TTC549 (cell line): ENCODE measurements around the gene FAM3B.

Experiments
- FAIRE-seq: peaks from 2 replicates; lab custom pipeline; 2012; peaks lifted over from hg19 to GRCh38; lab: Jason Lieb, UNC

FAM3B gene

GRCh38 chr21:41319273-41319672 lies 2.7 kb downstream of the FAM3B start:
- no peak for FAIRE-seq

GRCh38 chr21:41321211-41321907 lies 4.8 kb downstream of the FAM3B start:
- FAIRE-seq: no peak

- FAIRE-seq: no peak
Measured at GRCh38 chr21:41321908-41322495, 5.4 kb downstream of the FAM3B start.

GRCh38 chr21:41322496-41323382 lies 6.1 kb downstream of the FAM3B start:
- no peak for FAIRE-seq

- FAIRE-seq: no peak
Measured at GRCh38 chr21:41325138-41325912, 8.7 kb downstream of the FAM3B start.

- no peak for FAIRE-seq
Measured at GRCh38 chr21:41326414-41327080, 9.9 kb downstream of the FAM3B start.

GRCh38 chr21:41327753-41328152 lies 11.2 kb downstream of the FAM3B start:
- no peak for FAIRE-seq

GRCh38 chr21:41328660-41329607 lies 12.3 kb downstream of the FAM3B start:
- no peak for FAIRE-seq

GRCh38 chr21:41333752-41334151 lies 17.2 kb downstream of the FAM3B start:
- FAIRE-seq: no peak

- no peak for FAIRE-seq
Measured at GRCh38 chr21:41337515-41337914, 20.9 kb downstream of the FAM3B start.

GRCh38 chr21:41338455-41338854 lies 21.9 kb downstream of the FAM3B start:
- no peak for FAIRE-seq

GRCh38 chr21:41342035-41342434 lies 25.4 kb downstream of the FAM3B start:
- FAIRE-seq: no peak

GRCh38 chr21:41344146-41344545 lies 27.5 kb downstream of the FAM3B start:
- FAIRE-seq: no peak

- FAIRE-seq: no peak
Measured at GRCh38 chr21:41345356-41345755, 28.8 kb downstream of the FAM3B start.

GRCh38 chr21:41345934-41346685 lies 29.5 kb downstream of the FAM3B start:
- no peak for FAIRE-seq

GRCh38 chr21:41346758-41347157 lies 30.2 kb downstream of the FAM3B start:
- FAIRE-seq: no peak

GRCh38 chr21:41348434-41348833 lies 31.8 kb downstream of the FAM3B start:
- no peak for FAIRE-seq

- no peak for FAIRE-seq
Measured at GRCh38 chr21:41349126-41349525, 32.5 kb downstream of the FAM3B start.

GRCh38 chr21:41349619-41350390 lies 33.2 kb downstream of the FAM3B start:
- FAIRE-seq: no peak
